H1 (cell line): ENCODE results near the gene KCNB1. TPM values are rescaled to one million over a fixed set of nuclear protein-coding genes. Genes with fewer than 3 reads are reported as not detected.

Source experiments
- EP300 ChIP-seq, 2 experiments: IDR thresholded peaks; 1 replicate in 1 of 2; 2 replicates in 1 of 2; pipeline ENCODE4 v1.6.1; 2011 to 2012; ENCODE audit warnings: low read depth in 2 of 2, low read length in 2 of 2, mild to moderate bottlenecking in 2 of 2, borderline replicate concordance in 1 of 2, inconsistent platforms in 1 of 2, moderate library complexity in 1 of 2
- GABPA ChIP-seq: IDR thresholded peaks from 2 replicates; pipeline ENCODE4 v1.6.1; 2011; ENCODE audit warnings: mild to moderate bottlenecking, low read length, moderate library complexity, borderline replicate concordance; ENCODE audit not compliant: insufficient read depth
- SRF ChIP-seq: IDR thresholded peaks from 2 replicates; pipeline ENCODE4 v1.6.1; 2011; ENCODE audit warnings: mild to moderate bottlenecking, low read depth, low read length, moderate library complexity
- YY1 ChIP-seq: IDR thresholded peaks from 2 replicates; pipeline ENCODE4 v1.6.1; 2011; ENCODE audit warnings: low read depth, mild to moderate bottlenecking, low read length
- polyA plus RNA-seq, 7 experiments: library from polyadenylated mRNA; depleted of rRNA in 3 of 7; stranded (reverse) in 5 of 7; unstranded in 2 of 7; fragments of >200 nt in 5 of 7; fragments of 200-250 nt in 2 of 7; gene quantifications; 1 replicate in 5 of 7; 2 replicates in 1 of 7; 4 replicates in 1 of 7; pipeline versions ENCODE4 v1.2.1 to v1.2.3, GENCODE V29; 2011 to 2013; ENCODE audit warnings: missing spikeins in 2 of 7, mixed read lengths in 2 of 7
- total RNA-seq: library from RNA; stranded (reverse); fragmentation: NEBNext Ultra II Directional; extraction: Animal tissue kit (Norgen Biotek cat#: 25700); gene quantifications from 2 replicates; pipeline ENCODE4 v1.2.1, GENCODE V29; 2021
- TF ChIP-seq, protein P1 (sequence below): fragments of 300-600 bp; sonication (generic); IDR thresholded peaks from 2 replicates; pipeline ENCODE4 v1.7.1; 2012; ENCODE audit warnings: low read length, moderate library complexity, mild to moderate bottlenecking, inconsistent platforms; ENCODE audit not compliant: insufficient replicate concordance

Gene KCNB1
- total and polyA plus RNA-seq, 2 of the 8 experiments (the other 6 are each of a cell fraction or from before 2014, with no cell fraction given), result 0.58 to 0.67 TPM

DNA sequence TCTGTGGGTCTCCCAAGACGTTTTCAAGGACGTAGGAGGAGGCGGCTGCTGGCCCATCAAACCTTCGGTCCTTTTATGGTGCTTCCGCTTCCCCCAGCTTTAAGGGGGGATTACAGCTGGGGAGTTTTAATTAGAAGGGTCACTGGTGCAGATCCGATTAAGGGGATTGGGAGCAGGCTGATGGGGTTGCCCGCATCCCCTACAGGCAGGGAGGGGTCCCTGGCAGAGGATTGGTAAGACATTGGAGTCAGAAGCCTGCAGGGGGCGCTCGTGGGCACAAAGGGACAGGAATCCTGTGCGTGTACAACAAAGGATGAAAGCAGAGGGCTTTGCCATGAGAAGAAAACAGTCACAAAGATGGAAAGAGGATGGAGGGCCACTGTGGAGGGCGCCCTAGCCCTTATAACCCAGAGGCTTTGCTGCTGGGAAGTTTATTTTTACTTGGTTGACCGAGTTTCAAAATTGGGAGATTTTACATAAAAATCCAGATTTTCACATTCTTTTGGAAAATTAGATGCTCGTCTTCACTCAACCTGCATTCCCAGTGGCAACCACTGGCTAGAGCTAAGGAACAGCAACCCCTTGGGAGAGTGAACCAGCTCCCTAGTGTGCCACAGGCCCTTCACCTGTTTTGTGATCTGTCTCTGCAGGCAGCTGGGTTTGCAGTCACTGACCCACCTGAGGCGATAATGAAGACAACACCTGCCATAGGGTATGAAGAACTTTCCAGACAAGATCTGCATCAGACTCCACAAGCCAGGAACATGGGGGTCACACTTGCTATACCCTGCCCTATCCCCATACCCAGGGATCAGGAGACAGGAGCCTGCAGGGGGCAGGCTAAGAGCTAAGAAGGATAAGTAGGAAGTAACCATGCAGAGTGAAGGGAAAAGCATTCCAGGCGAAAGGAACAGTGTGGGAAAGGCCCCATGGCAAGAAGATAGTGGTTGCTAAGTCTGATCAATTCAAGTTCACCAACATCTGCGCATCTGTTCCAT is 97.7 kb downstream of the KCNB1 start (continued):
- TF ChIP-seq, protein P1, sequence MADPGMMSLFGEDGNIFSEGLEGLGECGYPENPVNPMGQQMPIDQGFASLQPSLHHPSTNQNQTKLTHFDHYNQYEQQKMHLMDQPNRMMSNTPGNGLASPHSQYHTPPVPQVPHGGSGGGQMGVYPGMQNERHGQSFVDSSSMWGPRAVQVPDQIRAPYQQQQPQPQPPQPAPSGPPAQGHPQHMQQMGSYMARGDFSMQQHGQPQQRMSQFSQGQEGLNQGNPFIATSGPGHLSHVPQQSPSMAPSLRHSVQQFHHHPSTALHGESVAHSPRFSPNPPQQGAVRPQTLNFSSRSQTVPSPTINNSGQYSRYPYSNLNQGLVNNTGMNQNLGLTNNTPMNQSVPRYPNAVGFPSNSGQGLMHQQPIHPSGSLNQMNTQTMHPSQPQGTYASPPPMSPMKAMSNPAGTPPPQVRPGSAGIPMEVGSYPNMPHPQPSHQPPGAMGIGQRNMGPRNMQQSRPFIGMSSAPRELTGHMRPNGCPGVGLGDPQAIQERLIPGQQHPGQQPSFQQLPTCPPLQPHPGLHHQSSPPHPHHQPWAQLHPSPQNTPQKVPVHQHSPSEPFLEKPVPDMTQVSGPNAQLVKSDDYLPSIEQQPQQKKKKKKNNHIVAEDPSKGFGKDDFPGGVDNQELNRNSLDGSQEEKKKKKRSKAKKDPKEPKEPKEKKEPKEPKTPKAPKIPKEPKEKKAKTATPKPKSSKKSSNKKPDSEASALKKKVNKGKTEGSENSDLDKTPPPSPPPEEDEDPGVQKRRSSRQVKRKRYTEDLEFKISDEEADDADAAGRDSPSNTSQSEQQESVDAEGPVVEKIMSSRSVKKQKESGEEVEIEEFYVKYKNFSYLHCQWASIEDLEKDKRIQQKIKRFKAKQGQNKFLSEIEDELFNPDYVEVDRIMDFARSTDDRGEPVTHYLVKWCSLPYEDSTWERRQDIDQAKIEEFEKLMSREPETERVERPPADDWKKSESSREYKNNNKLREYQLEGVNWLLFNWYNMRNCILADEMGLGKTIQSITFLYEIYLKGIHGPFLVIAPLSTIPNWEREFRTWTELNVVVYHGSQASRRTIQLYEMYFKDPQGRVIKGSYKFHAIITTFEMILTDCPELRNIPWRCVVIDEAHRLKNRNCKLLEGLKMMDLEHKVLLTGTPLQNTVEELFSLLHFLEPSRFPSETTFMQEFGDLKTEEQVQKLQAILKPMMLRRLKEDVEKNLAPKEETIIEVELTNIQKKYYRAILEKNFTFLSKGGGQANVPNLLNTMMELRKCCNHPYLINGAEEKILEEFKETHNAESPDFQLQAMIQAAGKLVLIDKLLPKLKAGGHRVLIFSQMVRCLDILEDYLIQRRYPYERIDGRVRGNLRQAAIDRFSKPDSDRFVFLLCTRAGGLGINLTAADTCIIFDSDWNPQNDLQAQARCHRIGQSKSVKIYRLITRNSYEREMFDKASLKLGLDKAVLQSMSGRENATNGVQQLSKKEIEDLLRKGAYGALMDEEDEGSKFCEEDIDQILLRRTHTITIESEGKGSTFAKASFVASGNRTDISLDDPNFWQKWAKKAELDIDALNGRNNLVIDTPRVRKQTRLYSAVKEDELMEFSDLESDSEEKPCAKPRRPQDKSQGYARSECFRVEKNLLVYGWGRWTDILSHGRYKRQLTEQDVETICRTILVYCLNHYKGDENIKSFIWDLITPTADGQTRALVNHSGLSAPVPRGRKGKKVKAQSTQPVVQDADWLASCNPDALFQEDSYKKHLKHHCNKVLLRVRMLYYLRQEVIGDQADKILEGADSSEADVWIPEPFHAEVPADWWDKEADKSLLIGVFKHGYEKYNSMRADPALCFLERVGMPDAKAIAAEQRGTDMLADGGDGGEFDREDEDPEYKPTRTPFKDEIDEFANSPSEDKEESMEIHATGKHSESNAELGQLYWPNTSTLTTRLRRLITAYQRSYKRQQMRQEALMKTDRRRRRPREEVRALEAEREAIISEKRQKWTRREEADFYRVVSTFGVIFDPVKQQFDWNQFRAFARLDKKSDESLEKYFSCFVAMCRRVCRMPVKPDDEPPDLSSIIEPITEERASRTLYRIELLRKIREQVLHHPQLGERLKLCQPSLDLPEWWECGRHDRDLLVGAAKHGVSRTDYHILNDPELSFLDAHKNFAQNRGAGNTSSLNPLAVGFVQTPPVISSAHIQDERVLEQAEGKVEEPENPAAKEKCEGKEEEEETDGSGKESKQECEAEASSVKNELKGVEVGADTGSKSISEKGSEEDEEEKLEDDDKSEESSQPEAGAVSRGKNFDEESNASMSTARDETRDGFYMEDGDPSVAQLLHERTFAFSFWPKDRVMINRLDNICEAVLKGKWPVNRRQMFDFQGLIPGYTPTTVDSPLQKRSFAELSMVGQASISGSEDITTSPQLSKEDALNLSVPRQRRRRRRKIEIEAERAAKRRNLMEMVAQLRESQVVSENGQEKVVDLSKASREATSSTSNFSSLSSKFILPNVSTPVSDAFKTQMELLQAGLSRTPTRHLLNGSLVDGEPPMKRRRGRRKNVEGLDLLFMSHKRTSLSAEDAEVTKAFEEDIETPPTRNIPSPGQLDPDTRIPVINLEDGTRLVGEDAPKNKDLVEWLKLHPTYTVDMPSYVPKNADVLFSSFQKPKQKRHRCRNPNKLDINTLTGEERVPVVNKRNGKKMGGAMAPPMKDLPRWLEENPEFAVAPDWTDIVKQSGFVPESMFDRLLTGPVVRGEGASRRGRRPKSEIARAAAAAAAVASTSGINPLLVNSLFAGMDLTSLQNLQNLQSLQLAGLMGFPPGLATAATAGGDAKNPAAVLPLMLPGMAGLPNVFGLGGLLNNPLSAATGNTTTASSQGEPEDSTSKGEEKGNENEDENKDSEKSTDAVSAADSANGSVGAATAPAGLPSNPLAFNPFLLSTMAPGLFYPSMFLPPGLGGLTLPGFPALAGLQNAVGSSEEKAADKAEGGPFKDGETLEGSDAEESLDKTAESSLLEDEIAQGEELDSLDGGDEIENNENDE, result no peak
- TF ChIP-seq SRF (0 out of 2 replicates have a peak, but pooled peaks have one; percentile 45), GABPA (no peak), YY1 (0 out of 2 replicates have a peak, but pooled peaks have one; percentile 36), EP300 (IDR thresholded peaks at IDR 0.05; ENCODE audit: borderline replicate concordance in 1 of 2, low read depth in 2 of 2, low read length in 2 of 2) (no peak)
